Lung microvascular endothelial cell (primary cell): ENCODE data around the gene TTBK1. TPM values are rescaled to one million over a fixed set of nuclear protein-coding genes. Genes with fewer than 3 reads are reported as not detected.
A peak's percentile ranks its signal among the peaks of the same experiment; 100 is the strongest.

Experiments used
- DNase-seq, 2 donors: peaks; one replicate each; pipeline versions ENCODE4 v3.0.0 to v3.0.0-alpha.2; 2010; ENCODE audit warnings: low read depth in 2 of 2
- total RNA-seq: library from RNA; depleted of rRNA; stranded (reverse); fragments of >200 nt; gene quantifications from 2 replicates; pipeline ENCODE4 v1.2.1, GENCODE V29; 2014

The TTBK1 gene
- total RNA-seq, 1 donor from 2014 or later: under 0.01 TPM

- DNase-seq: no peak
Measured at GRCh38 chr6:43254138-43254817, 11.0 kb downstream of the TTBK1 start.

GRCh38 chr6:43254846-43255245, 11.6 kb downstream of the TTBK1 start:
- DNase-seq: no peak

GRCh38 chr6:43255408-43256054, 12.2 kb downstream of the TTBK1 start:
- no peak for DNase-seq

GRCh38 chr6:43256670-43257366, 13.5 kb downstream of the TTBK1 start:
- no peak for DNase-seq

GRCh38 chr6:43257367-43258145, 14.3 kb downstream of the TTBK1 start:
- DNase-seq: no peak

GRCh38 chr6:43258180-43258579, 14.9 kb downstream of the TTBK1 start:
- DNase-seq: no peak

GRCh38 chr6:43258807-43259686, 15.8 kb downstream of the TTBK1 start:
- DNase-seq: no peak

GRCh38 chr6:43260791-43261190, 17.5 kb downstream of the TTBK1 start:
- DNase-seq: peak in 1 of 2 donors; percentile 47

- no peak for DNase-seq
Measured at GRCh38 chr6:43261198-43261597, 17.9 kb downstream of the TTBK1 start.

- no peak for DNase-seq
Measured at GRCh38 chr6:43262000-43262779, 18.9 kb downstream of the TTBK1 start.

- DNase-seq: no peak
Measured at GRCh38 chr6:43262780-43263313, 19.6 kb downstream of the TTBK1 start.

GRCh38 chr6:43263314-43264178, 20.3 kb downstream of the TTBK1 start:
- peak; percentile 69 to 82 for DNase-seq

GRCh38 chr6:43264599-43265145, 21.4 kb downstream of the TTBK1 start:
- DNase-seq: no peak

- no peak for DNase-seq
Measured at GRCh38 chr6:43265564-43265963, 22.3 kb downstream of the TTBK1 start.

- no peak for DNase-seq
Measured at GRCh38 chr6:43267619-43268354, 24.5 kb downstream of the TTBK1 start.

- DNase-seq: no peak
Measured at GRCh38 chr6:43268355-43268700, 25.0 kb downstream of the TTBK1 start.

GRCh38 chr6:43268782-43269272, 25.5 kb downstream of the TTBK1 start:
- no peak for DNase-seq
